AG08395 (cell line): ENCODE measurements around the gene CFAP65.

Source experiments
- DNase-seq: peaks from one replicate; pipeline ENCODE4 v3.0.0; 2012; ENCODE audit warnings: mixed read lengths, low spot score

The CFAP65 gene, protein sequence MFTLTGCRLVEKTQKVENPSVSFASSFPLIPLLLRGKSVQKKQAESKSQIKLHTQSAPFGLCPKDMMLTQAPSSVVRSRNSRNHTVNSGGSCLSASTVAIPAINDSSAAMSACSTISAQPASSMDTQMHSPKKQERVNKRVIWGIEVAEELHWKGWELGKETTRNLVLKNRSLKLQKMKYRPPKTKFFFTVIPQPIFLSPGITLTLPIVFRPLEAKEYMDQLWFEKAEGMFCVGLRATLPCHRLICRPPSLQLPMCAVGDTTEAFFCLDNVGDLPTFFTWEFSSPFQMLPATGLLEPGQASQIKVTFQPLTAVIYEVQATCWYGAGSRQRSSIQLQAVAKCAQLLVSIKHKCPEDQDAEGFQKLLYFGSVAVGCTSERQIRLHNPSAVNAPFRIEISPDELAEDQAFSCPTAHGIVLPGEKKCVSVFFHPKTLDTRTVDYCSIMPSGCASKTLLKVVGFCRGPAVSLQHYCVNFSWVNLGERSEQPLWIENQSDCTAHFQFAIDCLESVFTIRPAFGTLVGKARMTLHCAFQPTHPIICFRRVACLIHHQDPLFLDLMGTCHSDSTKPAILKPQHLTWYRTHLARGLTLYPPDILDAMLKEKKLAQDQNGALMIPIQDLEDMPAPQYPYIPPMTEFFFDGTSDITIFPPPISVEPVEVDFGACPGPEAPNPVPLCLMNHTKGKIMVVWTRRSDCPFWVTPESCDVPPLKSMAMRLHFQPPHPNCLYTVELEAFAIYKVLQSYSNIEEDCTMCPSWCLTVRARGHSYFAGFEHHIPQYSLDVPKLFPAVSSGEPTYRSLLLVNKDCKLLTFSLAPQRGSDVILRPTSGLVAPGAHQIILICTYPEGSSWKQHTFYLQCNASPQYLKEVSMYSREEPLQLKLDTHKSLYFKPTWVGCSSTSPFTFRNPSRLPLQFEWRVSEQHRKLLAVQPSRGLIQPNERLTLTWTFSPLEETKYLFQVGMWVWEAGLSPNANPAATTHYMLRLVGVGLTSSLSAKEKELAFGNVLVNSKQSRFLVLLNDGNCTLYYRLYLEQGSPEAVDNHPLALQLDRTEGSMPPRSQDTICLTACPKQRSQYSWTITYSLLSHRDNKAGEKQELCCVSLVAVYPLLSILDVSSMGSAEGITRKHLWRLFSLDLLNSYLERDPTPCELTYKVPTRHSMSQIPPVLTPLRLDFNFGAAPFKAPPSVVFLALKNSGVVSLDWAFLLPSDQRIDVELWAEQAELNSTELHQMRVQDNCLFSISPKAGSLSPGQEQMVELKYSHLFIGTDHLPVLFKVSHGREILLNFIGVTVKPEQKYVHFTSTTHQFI (N-terminal part only)

DNA sequence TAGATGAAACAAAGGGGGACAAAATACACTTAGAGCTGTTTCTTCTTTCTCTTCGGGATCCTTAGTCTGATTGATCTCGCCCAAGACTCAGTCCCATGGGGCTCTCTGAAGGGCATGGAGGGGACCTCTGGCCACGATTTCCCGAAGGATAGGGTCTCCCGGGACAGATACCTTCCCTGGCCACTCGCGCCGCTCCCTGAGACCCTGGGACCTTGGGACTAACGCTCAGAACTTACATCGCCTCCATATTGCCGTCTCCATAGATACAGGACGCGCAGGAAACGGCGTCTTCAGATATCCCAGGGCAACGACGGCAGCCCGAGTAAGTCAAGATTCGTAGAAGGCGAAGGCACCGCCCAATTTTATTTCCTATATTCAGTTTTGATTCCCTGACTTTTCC, at the start of gene CFAP65:
CFAP65 (minus strand) TSS at position 265 of the 400 bp plus-strand sequence. CDS start 2,468 bp downstream, outside the sequence.
- DNase-seq: peak; percentile 56

DNA sequence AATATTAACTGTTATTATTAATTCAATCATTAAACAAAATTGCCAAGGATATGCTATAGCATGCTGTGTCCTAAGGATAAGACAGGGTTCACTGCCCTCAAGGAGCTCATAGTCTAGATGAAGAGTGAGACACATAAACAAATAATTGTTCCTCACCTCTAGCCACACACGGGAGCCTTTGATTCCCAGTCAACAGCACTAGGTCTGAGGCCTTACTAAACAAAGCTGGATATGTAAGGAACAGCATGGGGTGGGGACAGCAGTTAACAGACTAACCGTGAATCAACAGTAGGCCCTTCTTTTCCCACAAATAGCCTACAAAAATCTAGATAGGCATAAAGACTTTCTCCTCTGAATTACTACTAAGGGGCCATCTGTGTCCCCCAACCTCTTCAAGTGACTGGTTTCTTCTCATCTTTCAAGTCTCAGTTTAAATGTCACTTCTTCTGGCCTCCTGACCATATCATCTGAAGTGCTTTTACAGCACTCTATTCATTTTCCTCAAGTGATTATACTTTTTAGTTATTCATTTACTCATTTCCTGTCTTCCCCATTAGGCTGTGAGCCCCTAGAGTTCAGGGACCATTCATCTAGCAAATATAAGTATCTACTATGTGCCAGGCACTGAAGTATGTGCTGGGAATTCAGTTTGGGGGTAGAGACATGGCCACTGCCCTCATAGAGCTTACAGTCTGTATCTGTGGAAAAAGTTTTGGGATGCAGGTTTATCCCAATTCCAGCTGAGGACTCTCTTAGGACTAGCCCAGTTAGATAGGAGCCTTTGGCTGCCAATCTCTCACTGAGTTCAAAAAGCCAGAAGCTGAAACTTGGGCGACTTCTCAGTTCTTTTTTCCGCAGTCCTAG, 49.4 kb upstream of the CFAP65 start:
- DNase-seq: no peak

DNA sequence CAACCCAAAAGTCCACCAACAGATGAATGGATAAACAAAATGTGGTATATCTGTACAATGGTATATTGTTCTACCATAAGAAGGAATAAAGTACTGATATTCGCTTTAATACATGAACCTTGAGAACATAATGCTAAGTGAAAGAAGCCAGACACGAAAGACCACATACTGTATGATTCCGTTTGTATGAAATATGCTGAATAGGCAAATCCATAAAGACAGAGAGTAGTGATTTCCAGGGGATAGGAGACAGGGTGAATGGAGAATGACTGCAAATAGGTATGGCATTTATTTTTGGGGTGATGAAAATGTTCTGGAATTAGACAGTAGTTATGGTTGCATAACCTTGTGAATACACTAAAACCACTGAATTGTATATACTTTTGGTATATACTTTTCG, 48.0 kb upstream of the CFAP65 start:
- DNase-seq: no peak

DNA sequence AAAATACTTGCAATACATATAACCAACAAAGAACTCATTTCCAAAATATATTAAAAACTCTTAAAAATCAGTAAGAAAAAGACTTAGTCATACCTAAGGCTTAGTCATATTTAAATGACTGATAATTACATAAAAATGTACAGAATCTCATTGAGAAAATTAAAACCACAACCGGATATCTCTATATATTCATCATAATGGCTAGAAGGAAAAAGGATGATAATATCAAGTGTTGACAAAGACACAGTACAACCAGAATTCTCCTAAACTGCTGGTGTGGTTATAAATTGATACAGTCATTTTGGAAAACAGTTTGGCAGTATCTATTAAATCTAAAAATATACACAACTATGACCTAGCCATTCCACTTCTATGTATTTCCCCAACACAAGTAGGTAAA, 46.5 kb upstream of the CFAP65 start:
- no peak for DNase-seq

DNA sequence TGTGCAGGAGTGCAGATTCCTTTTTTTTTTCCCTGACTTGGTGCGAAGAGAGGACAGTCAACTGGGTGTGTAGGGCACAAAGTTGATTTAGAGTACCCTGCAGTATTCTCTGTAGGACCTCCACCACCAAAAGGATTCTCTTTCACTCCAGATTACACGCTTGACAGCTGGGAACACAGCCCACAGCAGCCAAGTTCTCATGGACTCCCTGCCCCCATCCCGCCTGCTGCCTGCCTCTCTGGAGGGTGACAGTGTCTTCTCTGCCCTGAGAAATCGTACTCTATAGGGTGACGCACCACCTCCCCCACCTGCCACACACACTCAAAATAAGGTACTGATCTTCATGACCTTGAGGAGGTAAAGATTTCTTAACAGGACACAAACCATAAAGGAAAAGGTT, 46.0 kb upstream of the CFAP65 start:
- DNase-seq: no peak

DNA sequence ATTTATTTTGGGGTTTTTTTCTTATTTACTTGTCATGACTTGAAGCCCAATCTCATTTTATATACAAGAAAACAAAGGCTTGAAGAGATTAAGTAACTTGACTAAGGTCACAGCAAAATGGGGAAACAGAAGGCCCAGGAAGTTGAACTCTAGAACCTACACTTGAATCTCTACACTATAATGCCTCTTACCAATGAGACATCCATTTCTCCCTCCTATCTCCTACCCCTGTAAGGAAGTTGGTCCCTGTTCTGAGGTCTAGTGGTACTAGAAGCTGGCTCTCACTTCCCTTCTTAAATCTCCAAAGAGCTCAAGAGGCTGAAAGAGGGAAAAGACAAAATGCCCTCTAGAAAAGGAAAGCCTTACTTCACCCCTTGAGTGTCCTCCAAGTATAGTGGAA, 44.9 kb upstream of the CFAP65 start:
- no peak for DNase-seq

DNA sequence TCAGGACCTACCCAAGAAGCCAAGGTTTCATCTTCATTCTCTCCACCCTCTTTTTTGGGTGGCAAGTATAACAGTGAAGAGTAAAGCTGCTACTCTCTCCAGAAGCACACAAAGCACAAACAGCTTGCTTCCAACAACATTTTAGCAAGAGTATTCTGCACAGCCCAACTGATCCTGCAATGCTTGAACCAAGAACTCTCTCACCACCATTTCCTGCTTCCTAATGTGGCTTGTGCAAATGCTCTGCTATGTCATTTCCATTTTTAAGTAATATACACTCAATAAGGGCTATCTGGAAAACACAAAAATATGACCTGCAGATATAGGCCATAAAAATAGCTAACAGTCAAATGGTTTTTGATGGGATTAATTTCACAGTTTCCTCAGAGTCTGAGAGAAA, 43.5 kb upstream of the CFAP65 start:
- no peak for DNase-seq

DNA sequence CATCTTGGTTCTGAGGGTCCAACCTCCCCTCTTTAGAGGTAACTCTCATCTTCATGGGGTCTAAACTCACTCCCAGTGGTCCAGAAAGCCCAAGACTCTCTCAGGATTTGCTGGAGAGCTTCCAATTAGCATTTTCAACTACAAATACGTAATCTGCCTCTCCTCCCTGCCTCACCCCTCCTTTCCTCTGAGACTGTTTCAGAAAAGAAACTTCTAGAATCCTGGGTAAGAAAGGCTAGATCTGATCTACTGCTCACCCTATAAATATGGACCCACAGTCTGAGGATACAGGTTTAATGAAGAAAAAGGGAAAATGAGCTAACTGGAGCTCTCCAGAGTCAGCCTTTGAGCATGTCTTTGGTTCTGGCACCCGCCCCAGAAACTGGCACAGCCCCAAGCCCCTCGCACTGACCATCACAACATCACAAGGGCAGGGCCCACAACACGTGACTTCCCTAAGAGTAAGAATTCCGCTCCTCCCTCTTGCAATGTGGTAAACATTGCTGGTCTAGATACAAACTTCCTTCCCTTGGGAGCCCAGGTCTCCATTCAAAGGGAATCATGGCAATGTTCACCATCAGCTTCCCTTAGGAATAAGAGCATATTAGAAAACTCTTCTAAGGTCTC, 41.1 kb upstream of the CFAP65 start:
- no peak for DNase-seq

DNA sequence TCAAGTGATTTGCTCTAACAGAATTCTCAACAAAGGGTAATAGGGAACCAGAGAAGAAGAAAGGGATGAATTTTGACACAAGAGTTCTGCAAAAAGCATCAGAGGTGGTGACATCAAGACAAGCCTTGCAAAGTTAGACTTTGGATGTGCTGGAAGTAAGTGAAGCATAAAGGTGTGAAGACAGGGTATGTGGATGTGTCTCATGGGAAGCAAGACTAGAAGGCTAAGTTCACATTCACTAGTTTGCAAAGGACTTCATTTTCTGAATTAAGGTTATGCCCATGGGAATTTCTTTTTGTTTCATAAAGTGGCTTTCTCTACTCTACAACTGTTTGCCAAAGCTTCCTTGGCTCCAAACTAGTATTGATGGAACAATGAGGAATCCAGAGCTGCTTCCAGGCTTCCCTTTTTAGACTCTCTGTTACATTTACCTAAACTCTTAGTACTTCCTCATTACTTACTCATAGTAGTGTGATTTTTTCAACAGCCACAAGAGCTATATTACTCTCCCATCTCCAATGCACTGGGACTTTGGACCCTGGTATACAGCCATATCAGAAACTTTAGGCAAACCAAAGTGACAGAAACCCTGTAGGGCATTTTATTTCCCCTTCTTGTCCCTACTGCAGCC, 40.5 kb upstream of the CFAP65 start:
- DNase-seq: no peak

DNA sequence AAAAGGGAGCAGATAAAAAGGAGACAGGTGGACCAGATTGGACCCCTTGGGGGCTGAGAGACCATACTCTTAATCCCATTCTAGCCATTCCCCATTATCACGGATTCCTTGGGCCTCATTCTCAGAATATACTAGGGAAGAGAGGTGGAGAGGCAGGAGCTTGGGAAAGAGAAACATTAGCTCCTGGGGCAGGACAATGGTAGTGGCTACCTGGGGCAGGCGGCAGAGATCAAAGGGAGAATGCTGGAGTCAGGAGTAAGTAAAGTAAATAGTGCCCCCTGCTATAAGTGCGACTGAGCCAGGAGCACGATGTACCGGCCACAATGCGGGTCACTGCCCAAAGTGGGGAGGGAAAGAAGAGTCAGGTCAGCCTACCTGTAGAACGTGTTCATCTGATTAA, 39.8 kb upstream of the CFAP65 start:
- DNase-seq: no peak

DNA sequence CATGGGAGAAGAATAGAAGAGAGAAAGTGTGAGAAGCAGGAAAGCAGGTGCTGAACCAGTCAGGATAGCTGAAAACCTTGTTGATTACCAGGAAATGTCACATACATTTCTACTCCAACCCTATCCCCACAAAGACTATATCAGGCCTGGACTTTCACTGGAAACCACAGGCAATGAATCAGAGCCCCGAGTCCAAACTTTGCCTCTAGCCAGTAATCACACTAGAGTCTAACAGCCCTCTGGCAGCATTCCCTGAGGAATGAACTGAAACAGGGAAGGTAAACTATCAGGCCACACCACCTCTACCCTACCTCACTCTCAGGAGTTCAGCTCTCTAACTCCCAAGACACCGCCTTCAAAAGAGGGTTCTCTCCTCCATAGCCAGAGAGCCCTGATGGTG, 38.1 kb upstream of the CFAP65 start:
- peak; percentile 38 for DNase-seq

DNA sequence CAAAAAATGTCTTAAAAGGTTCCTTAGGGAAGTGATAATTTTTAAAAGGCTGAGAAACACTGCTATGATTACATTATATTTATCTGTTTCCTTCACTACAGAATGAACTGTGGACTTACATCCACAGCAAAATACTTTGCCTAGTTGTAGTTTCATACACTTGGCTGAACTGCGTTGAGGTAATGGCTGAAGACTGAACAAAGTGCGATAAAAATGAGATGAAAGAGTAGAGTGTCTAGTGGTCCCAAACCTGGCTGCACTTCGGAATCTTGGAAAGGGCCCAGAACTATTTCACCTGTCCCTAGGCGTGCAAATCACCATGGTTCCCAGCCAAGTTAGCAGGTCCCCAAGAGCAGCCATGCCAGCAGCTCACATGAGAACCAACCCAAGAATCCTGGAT, 37.6 kb upstream of the CFAP65 start:
- DNase-seq: no peak

DNA sequence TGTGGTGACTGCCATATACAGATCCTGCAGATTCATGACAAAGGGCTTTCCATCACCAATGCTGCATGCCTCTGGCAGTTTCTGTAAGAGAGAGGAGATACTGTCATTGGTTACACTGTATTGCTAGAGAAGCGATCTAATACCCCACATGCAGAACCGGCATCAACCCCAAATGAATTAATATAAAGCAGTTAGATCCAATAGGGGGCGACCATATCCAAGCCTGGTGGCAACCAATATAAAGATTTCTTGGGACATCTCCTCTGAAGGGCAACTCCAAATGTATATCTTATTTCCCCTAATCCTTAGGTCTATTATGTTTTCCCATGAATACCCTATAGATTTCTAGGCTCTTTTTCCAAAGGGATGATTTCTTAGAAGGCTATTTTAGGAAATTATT, 36.8 kb upstream of the CFAP65 start:
- no peak for DNase-seq

DNA sequence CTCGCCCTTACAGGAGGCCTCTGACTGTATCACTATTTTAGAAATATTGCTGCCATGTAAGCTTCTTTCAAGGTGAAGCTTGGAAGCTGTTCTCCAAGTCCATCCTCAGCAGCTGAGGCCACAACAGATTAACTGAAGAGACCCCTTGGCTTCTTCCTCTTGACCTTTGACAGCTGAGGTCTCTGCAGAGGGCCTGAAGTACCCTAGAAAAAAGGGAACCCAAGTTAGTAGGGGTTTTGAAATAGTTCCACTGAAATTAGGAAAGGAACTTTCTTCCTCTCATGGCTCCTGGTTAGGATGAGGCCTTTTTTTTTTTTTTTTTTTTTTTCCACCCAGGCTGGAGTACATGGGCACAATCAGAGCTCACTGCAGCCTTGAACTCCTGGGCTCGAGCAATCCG, 34.9 kb upstream of the CFAP65 start:
- DNase-seq: no peak

DNA sequence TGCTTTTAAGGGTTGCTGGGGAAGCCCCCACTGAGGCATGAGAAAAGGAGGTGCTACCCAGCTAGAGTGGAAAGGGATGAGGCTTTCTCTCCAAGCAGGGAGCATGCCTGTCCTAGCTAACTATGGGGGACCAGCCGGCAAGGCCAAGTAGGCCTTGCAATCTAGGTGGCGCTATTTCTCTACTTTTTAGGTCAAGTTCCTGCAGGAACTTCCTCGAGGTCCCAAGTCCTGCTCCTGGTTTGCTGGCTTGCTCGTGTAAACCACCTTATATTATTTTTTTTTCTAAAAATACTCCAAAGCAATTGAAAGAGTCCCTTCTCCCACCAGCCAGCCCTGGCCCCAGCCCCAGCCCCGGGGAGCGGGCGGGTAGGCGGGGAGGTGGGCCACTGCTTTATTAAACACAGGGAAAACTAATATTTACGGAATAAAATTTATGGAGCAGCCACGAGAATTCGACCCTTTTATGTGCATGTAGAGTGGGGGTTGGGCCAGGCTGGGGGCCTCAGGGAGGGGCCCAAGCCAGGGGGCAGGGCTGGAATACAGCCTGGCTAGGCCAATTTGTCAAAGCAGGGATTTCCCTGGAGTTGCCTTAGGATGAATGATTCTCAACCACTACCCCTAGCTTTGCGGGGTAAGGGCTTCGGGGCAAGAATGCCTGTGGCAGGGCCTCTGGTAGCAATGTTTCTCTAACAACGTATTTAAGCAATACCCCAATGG, 32.3 kb upstream of the CFAP65 start:
- DNase-seq: peak; percentile 62

DNA sequence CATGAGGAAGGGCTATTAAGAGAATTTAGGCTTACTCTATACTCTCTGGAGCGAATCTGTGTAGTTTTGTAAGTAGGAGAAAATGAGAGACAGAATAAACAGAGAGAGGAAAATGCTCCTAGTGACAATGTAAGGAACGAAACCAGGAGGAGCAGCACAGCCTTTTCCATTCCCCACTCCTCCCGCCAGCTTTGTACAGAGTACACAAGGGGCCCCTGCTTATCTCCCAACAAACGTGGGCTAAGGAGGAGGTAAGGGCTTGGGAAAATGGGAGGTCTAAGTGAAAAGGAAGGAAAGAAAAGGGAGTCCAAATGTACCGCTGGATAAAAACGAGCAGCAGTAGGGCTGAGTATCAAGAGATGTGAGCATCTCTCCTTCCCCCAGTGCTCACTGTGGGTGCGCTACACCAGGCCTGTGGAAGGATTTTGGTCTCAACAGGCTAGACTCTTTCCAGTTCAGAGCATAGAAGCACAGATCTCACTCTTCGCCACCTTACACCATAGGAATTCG, 31.5 kb upstream of the CFAP65 start:
- DNase-seq: no peak

DNA sequence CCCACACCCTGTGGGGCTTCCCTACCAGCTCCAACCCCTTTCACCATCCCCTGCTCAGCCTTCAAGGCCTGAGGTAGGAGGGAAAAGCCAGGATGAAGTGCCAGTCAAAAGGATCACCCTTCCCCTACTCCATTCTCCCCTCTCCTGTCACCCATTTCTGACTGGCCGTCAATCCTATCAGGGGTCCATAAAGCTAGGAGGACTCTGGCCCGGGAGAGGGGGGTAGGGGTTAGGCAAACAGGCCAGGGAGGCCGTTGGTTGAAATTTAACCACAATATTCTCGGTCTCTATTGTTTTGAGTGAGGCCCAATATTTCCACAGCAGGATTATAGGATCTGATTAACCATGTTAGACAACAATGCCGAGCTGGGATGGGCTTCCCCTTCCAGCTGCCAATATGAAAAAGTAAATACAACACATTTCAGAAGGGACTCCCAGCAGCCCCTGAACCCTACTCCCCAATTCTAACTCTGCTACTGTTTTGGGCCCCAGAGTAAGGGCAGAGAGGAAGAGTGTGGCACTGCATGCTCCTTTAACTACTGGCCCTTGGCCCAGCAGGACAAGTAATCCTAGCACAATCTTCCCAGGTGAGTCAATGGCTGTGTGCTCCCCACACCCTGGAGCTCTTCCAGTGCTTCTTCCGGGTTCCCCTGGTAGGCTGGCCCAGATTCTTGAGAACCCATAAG, 30.0 kb upstream of the CFAP65 start:
- DNase-seq: peak; percentile 38

DNA sequence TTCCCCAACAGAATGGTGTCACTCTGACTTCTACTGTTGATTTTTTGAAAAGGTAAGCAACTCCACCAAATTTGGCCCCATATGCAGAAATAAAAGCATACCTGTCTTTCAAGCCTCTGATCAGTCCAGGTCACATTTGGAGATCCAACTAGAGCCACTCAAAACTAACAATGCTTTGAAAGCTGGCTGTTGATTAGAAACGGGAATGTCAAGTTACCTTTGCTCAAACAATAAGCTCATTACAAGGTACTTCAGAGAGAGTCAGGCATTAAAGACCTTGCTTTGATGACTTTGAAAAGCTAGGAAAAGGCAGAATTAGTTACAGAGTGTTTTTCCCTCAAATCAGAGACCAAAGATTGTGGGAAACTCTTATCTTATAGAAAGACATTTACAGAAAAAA, 24.2 kb upstream of the CFAP65 start:
- no peak for DNase-seq

DNA sequence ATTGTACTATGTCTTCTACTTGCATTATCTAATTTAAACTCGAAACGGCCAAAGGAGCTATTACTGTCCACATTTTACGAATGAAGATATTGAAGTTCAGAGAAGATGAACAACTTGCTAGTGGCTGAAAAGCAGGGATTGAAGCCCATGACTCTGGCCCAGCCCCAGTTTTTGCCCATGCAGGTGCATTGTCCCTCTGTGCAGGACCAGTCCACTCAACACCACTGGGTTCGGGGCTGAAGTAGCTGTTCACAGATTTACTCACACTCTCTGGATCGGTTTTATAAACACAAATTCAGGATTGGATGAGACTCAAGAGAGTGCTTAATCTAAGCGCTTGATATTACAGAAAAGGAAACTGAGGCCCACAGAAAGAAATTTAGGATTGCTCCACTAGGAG, 20.8 kb upstream of the CFAP65 start:
- no peak for DNase-seq
